NB4 (cell line): ENCODE data around the gene INPP4A.
A peak's percentile ranks its signal among the peaks of the same experiment; 100 is the strongest.

Experiments
- DNase-seq: peaks from one replicate; pipeline ENCODE4 v3.0.0; 2010; ENCODE audit warnings: low read depth
- H3K4me3 ChIP-seq: one replicate; pipeline ENCODE4 v1.5.1; 2011; ENCODE audit warnings: mild to moderate bottlenecking, low read depth, low read length, moderate library complexity
- MYC ChIP-seq: IDR thresholded peaks from 2 replicates; pipeline ENCODE4 v1.6.1; 2011; ENCODE audit warnings: low read depth, low read length
- POLR2A ChIP-seq: IDR thresholded peaks from 2 replicates; pipeline ENCODE4 v1.6.1; 2011; ENCODE audit warnings: mild to moderate bottlenecking; ENCODE audit not compliant: insufficient read length; ENCODE audit errors: extremely low read depth
- TF ChIP-seq, protein P1 (sequence below): IDR thresholded peaks from one replicate; pipeline ENCODE4 v1.5.1; 2012; ENCODE audit warnings: low read depth, low read length
- TF ChIP-seq, protein P2 (sequence below): IDR thresholded peaks from 2 replicates; pipeline ENCODE4 v1.6.1; 2011; ENCODE audit warnings: low read depth, low read length

The INPP4A gene

DNA sequence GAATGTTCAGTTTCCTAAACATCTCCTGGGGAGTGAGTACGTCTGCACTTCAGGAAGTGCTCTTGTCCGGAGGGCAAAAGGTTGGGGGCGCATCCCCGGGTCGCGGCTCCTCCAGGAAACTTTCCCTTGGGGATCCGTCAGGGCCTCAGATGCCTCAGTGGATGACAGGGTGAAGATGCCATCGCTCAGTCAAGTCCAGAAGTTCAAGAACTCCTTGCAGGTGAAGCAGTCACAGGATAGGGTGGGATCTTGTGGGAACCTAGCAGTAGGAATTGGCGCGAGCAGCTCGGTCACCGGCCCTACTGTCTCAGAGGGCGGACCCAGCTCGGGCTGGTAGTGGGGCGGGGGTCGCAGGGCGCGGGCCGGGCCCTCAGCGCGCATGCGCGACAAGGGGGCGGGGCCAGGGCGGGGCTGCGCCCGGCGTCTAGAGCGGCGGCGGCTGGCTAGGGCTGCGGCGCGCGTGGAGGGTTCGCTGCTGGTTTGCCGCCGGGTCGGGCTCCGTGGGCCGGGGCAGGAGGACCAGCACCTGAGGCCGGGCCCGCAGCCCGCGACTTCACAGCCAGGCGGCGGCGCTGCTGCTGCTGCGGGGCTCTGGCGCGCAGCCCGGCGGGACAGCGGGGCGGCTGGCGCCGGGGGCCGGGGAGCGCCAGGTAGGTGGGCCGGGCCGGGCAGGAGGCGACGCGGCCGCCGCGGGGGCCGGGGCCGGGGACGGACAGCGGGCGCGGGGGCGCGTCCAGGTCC is at the start of gene INPP4A:
Gene INPP4A, plus strand, starts transcription at position 423 of the 741 bp plus-strand sequence. CDS start 75,191 bp downstream, outside the sequence.
- peak within 1 kb of the TSS; percentile 92 for H3K4me3 ChIP-seq
- TF ChIP-seq MYC (no peak), POLR2A (peak; percentile 56)
- TF ChIP-seq, protein P1, sequence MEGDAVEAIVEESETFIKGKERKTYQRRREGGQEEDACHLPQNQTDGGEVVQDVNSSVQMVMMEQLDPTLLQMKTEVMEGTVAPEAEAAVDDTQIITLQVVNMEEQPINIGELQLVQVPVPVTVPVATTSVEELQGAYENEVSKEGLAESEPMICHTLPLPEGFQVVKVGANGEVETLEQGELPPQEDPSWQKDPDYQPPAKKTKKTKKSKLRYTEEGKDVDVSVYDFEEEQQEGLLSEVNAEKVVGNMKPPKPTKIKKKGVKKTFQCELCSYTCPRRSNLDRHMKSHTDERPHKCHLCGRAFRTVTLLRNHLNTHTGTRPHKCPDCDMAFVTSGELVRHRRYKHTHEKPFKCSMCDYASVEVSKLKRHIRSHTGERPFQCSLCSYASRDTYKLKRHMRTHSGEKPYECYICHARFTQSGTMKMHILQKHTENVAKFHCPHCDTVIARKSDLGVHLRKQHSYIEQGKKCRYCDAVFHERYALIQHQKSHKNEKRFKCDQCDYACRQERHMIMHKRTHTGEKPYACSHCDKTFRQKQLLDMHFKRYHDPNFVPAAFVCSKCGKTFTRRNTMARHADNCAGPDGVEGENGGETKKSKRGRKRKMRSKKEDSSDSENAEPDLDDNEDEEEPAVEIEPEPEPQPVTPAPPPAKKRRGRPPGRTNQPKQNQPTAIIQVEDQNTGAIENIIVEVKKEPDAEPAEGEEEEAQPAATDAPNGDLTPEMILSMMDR = no peak
- TF ChIP-seq, protein P2, sequence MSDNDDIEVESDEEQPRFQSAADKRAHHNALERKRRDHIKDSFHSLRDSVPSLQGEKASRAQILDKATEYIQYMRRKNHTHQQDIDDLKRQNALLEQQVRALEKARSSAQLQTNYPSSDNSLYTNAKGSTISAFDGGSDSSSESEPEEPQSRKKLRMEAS = no peak
- peak; percentile 81 for DNase-seq

DNA sequence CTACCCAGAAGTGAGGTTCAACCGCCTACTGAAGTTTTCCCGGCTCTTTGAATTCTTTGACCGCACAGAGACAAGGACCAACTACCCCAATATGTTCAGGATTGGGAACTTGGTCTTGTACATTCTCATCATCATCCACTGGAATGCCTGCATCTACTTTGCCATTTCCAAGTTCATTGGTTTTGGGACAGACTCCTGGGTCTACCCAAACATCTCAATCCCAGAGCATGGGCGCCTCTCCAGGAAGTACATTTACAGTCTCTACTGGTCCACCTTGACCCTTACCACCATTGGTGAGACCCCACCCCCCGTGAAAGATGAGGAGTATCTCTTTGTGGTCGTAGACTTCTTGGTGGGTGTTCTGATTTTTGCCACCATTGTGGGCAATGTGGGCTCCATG is 48.7 kb upstream of the INPP4A start:
- no peak for DNase-seq
- TF ChIP-seq MYC (no peak), POLR2A (no peak)
- TF ChIP-seq, protein P1 = no peak
- TF ChIP-seq, protein P2 = no peak
- no peak overlapping the region for H3K4me3 ChIP-seq

DNA sequence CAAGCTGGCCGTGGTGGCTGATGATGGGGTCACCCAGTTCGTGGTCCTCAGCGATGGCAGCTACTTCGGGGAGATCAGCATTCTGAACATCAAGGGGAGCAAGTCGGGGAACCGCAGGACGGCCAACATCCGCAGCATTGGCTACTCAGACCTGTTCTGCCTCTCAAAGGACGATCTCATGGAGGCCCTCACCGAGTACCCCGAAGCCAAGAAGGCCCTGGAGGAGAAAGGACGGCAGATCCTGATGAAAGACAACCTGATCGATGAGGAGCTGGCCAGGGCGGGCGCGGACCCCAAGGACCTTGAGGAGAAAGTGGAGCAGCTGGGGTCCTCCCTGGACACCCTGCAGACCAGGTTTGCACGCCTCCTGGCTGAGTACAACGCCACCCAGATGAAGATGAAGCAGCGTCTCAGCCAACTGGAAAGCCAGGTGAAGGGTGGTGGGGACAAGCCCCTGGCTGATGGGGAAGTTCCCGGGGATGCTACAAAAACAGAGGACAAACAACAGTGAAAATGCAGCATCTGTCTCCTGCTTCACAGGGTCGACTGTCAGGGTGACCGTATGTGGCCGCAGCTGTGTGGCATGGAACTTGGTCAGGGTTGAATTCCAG is 47.8 kb upstream of the INPP4A start:
- no peak for TF ChIP-seq POLR2A
- TF ChIP-seq, protein P1 = no peak
- TF ChIP-seq MYC = no peak
- TF ChIP-seq, protein P2 = no peak

DNA sequence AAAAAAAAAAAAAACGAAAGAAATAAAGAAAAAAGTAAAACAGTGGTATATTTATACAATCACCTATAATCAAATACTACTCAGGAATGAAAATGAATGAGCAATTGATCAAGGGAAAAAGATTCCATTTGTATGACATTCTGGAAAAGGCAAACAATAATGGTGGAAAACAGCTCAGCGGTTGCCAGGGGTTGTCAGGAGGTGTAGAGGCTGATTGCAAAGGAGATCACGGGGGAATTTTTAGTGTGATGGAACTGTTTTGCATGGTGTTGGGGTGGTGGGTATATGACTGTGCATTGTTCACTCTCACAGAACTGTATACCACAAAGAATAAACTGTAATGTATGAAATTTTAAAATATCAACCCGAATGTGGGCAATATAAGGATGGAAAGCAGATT is 45.5 kb upstream of the INPP4A start:
- H3K4me3 ChIP-seq = no peak overlapping the region
- TF ChIP-seq, protein P2 = no peak
- TF ChIP-seq MYC (no peak), POLR2A (no peak)
- TF ChIP-seq, protein P1 = no peak
- DNase-seq = no peak

More for the DNA sequence above, 47.8 kb upstream of the INPP4A start:
- no peak for DNase-seq
- no peak overlapping the region for H3K4me3 ChIP-seq

DNA sequence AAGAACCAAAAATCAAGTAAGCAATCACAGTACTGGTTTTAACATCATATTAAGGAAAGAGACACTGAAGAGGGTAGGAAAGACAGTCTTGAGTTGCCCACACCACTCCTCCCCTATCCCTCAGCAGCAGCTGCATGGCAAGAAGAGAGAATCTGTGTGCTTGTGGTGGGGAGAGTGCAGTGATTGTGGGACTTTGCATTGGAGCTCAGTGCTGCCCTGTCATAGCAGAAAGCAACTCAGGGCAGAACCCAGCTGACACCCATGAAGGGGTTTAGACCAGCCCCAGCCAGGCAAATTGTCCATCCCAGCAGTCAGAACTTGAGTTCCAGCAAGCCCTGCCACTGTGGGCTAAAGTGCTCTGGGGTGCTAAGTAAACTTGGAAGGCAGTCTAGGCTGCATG is 40.8 kb upstream of the INPP4A start:
- no peak overlapping the region for H3K4me3 ChIP-seq
- DNase-seq = no peak
- TF ChIP-seq POLR2A = no peak

DNA sequence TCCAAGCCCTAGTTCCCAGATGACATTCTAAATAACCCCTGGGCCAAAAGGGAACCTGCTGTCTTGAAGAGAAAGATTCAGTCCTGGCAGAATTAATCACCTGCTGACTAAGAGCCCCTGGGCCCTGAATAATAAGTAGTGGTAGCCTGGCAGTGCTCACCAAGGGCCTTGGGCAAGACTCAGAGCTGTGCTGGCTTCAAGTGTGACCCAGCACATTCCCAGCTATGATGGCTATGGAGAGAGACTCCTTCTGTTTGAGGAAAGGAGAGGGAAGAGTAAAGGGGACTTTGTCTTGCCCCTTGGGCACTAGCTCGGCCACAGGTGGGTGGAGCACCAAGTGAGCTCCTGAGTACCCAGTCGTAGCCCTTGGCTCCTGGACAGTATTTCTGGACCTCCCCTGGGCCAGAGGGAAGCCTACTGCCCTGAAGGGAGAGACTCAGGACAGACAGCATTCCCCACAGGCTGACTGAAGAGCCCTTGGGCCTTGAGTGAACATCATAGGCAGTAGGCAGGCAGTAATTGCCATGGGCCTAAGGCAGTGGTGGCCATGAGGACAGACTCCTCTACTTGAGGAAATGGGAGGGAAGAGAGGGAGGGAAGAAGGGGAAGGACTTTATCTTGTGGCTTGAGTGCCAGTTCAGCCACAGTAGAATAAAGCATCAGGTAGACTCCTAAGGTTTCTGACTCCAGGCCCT is 40.0 kb upstream of the INPP4A start:
- H3K4me3 ChIP-seq = no peak overlapping the region
- TF ChIP-seq POLR2A (no peak), MYC (no peak)
- TF ChIP-seq, protein P2 = no peak
- TF ChIP-seq, protein P1 = no peak
- DNase-seq = no peak
